Activated CD8-positive, alpha-beta memory T cell treated with anti-CD3 and anti-CD28 coated beads for 4 hours (primary cell): ENCODE data around the gene PDS5A.
"Not testable (repeated sequence)": the region's sequence is repeated elsewhere in the genome, so short reads cannot be mapped to it uniquely, and the experiment has no call there.

Experiments
- DNase-seq, 2 donors: peaks; one replicate each; pipeline ENCODE4 v3.0.0-alpha.2; 2020; ENCODE audit warnings: low read depth in 2 of 2

Gene PDS5A

DNA sequence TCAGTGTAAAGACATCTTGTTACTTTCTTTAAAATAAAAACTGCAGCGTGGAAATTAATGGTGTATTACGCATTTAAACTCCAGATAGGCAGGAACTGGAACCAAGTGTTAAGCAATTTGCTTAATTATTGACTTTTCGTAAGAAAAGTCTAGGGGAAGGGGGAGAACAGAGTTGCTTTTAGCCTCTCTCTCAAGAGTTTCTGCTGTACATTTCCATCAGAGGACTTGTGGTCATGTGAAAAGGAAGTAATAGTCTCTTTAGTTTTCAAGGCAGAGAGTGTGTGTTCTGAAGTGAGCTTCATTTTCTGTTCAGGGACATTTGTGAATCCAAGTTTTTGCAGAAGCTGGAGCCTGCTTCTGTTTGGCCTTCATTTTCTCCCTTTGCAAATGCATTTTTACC is 152.6 kb downstream of the PDS5A start:
- DNase-seq: no peak

DNA sequence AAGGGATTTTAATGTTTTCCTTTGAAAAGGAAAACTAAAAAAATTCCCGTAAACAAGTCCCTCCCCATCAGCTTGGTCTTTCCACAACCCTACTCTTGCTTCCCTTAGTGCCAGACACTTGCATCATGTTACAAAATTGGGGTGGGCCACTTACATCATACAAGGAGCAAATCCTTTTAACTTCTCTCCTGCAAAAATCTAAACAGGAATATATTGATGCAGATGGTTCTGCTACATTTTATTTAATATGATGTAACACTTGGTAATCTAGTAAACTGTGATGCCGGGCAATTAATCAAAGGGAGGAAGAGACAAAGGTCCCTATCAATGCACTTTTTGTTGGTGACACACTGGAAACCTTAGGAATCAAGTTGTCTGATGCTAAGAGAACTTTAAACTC is 154.5 kb downstream of the PDS5A start:
- DNase-seq: no peak

DNA sequence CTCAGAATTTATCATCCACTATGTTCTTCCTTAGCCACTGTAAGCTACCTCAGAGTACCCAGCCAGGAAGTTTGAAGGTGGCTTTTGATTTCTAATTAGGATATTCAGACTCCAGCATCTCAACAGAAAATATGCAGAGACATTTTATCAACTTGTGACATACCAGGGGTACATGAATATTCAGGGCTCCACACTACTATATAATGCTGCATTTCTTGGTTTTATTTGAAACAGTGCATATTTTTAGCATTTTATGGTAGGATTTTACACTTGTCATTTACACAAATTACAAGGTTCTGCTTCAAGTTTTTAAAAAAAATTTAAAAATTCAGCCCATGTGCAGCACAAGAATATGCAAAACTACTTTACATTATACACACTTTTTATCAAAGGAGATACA is 155.0 kb downstream of the PDS5A start:
- DNase-seq: no peak

DNA sequence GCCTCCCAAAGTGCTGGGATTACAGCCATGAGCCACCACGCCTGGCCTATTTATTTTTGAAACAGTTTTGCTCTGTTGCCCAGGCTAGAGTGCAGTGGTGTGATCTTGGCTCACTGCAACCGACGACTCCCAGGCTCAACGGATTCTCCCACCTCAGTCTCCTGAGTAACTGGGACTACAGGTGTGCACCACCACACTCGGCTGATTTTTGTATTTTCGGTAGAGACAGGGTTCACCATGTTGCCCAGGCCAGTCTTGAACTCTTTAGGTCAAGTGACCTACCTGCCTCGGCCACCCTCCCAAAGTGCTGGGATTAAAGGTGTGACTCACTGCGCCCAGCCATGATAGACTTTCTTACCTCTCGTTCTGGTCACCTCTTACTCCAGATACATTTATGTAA is 155.8 kb downstream of the PDS5A start:
- no peak for DNase-seq

DNA sequence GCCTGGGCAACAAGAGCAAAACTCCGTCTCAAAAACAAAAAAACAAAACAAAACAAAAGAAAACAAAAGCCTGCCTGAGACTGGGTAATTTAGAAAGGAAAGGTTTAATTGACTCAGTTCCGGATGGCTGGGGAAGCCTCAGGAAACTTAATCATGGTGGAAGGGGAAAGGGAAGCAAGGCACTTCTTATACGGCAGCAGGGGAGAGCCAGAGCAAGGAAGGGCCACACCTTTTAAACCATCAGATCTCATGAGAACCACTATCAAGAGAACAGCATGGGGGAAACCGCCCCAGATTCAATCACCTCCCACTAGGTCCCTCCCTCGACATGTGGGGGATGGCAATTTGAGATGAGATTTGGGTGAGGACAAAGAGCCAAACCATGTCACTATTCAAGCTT is 157.5 kb downstream of the PDS5A start:
- DNase-seq: no peak

DNA sequence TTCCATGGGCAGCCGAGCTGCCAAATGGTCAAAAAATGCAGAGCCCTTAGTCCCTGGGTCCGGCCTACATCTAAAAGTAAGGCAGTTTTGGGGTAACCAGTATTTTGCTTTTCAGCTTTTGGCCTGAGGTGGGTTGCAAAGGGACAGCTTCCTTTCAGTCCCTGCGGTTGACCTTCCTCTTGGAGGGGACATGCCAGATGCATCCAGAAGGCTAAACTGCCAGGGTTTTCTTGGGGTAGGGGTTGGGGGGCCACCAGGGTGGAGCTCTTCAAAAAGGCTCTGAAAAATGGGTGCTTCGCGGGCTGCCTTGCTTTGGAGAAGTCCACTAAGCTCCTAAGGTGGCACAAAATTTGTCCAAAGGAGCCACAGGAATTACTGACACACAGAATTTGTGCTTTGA is 159.1 kb downstream of the PDS5A start:
- no peak for DNase-seq

DNA sequence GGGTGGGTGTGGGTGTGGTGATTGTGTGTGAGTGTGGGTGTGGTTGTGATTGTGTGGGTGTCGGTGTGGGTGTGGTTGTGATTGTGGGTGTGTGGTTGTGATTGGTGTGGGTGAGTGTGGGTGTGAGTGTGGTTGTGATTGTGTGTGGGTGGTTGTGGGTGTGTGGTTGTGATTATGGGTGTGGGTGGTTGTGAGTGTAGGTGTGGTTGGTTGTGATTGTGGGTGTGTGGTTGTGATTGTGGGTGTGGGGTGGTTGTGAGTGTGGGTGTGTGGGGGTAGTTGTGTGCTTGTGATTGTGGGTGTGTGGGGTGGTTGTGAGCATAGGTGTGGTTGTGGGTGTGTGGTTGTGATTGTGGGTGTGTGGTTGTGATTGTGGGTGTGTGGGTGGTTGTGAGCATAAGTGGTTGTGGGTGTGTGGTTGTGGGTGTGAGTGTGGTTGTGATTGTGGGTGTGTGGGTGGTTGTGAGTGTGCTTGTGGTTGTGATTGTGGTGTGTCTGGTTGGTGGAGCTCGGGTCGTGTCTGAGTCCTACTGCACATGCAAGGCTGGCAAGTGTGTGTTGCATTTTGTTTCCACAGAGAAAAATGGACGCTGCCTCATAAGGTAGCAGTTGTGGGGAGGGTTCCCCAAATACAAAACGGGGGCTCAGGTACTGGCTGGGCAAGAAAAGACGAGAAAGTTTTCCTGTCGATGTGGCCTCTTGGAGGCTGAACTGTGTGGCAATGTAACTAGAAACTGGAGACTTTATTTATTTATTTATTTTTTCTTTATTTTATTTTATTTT is 163.1 kb downstream of the PDS5A start:
- DNase-seq: no peak

DNA sequence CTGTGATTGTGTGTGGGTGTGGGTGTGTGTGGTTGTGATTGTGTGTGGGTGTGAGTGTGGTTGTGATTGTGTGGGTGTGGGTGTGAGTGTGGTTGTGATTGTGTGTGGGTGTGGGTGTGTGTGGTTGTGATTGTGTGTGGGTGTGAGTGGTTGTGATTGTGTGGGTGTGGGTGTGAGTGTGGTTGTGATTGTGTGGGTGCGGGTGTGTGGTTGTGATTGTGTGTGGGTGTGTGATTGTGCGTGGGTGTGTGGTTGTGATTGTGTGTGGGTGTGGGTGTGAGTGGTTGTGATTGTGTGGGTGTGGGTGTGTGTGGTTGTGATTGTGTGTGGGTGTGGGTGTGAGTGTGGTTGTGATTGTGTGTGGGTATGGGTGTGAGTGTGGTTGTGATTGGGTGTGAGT is 163.9 kb downstream of the PDS5A start:
- not testable (repeated sequence) for DNase-seq

DNA sequence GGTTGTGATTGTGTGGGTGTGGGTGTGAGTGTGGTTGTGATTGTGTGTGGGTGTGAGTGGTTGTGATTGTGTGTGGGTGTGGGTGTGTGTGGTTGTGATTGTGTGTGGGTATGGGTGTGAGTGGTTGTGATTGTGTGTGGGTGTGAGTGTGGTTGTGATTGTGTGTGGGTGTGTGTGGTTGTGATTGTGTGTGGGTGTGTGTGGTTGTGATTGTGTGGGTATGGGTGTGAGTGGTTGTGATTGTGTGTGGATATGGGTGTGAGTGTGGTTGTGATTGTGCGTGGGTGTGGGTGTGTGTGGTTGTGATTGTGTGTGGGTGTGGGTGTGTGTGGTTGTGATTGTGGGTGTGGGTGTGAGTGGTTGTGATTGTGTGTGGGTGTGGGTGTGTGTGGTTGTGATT is 164.7 kb downstream of the PDS5A start:
- DNase-seq: not testable (repeated sequence)

DNA sequence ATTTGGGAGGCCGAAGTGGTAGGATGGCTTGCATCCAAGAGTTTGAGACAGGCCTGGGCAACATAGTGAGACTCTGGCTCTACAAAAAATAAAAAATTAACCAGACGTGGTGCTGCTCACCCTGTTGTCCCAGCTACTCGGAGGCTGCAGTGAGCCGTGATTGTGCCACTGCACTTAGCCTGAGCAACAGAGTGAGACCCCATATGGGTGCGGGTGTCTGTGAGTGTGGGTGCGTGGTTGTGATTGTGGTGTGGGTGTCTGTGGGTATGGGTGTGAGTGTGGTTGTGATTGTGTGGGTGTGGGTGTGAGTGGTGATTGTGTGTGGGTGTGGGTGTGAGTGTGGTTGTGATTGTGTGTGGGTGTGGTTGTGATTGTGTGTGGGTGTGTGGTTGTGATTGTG is 165.2 kb downstream of the PDS5A start:
- no peak for DNase-seq

DNA sequence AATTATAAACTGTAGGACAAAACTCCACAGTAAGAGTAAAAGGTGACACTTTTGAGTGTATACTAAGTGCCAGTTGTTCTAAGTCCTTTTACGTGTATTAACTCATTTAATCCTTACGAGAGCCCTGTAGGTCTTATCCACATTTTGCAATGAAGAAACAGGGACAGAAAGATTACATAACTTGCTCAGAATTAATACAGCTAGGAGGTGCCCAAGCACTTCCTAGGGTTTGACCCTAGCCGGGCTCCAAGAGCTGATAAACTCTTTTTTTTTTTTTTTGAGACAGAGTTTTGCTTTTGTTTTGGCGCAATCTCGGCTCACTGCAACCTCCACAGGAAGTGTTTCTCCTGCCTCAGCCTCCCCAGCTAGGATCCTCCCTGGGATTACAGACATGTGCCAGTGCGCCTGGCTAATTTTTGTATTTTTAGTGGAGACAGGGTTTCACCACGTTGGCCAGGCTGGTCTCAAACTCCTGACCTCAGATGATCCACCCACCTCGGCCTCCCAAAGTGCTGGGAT is 169.4 kb downstream of the PDS5A start:
- DNase-seq: no peak

DNA sequence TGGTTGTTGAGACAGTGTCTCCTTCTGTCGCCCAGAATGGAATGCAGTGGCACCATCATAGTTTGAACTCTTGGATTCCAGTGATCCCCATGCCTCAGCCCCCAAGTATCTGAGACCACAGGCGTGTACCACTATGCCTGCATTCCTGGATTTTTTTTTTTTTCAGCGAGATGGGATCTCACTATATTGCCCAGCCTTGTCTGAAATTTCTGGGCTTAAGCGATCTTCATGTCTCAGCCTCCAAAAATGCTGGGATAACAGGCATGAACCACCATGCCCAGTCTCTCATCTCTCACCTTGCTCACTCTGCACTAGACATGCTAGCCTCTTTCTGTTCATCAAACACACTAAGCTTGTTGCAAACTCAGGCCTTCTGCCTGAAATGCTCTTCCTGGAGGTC is 175.7 kb downstream of the PDS5A start:
- no peak for DNase-seq

DNA sequence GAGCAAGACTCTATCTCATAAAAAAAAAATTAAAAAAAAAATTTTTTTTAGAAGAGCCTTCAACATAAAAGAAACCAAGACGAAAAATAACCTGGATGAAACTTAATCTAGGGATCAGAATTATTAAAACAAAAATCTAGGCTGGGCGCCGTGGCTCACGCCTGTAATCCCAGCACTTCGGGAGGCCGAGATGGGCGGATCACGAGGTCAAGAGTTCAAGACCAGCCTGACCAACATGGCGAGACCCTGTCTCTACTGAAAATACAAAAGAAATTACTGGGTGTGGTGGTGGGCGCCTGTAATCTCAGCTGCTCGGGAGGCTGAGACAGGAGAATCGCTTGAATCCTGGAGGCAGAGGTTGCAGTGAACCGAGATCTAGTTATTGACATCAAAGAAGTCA is 184.7 kb downstream of the PDS5A start:
- not testable (repeated sequence) for DNase-seq

DNA sequence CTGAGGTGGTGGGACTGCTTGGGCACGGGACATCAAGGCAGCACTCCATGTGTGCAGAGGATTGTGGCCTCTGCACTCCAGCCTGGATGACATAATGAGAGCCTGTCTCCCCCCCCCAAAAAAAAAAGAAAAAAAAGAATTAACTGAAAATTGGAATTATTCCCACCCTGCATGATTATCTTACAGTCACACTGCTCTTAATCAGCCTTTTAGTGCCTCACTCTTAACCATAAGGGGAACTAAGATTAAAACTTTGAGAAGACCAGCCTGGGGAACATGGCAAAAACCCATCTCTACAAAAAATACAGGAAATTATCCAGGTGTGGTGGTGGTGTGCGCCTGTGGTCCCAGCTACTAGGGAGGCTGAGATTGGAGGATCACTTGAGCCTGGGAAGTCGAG is 185.2 kb downstream of the PDS5A start:
- no peak for DNase-seq

DNA sequence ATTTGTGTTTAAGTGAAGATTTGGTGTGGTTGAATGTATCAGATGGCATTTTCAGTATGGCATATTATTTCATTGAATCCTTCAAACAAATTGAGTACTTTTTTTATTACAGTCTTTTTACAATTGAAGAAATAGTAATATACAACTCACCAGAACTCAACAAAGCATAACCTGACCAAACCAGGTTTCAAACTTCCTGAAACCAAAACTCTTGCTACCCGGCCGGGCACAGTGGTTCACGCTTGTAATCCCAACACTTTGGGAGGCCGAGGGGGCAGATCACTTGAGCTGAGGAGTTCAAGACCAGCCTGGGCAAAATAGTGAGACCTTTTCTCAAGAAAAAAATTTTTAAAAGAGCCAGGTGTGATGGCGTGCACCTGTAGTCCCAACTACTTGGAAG is 185.6 kb downstream of the PDS5A start:
- no peak for DNase-seq

DNA sequence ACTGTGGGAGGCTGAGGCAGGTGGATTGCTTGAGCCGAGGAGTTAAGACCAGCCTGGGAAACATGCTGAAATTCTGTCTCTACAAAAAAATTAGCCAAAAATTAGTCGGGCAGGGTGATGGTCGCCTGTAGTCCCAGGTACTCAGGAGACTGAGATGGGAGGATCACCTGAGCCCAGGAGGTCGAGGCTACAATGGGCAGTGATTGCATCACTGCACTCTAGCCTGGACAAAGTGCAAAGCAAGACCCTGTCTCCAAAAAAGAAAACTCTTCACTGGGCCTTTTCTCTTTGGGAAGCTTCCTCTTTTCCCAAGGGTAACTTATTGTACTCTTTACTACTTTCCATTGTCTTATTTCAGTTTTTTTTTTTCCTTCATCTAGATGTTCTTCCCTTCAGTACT is 190.9 kb downstream of the PDS5A start:
- no peak for DNase-seq

DNA sequence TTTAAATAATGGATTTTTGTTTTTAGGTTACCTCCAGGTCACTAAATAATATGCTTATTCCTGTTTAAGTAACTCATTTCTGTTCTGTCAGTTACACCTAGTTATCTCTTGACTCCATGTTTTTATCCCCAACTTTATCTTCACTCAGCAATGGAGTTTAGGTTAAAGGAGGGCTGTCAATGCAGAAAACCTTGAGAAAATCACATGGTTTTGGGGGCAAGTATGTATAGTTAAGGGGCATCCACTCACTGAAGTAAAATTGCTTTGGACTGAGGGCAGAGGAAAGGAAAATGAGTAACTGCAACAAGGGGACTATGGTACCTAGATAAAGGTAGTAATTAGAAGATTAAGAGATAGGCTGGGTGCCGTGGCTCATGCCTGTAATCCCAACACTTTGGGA is 192.6 kb downstream of the PDS5A start:
- no peak for DNase-seq

DNA sequence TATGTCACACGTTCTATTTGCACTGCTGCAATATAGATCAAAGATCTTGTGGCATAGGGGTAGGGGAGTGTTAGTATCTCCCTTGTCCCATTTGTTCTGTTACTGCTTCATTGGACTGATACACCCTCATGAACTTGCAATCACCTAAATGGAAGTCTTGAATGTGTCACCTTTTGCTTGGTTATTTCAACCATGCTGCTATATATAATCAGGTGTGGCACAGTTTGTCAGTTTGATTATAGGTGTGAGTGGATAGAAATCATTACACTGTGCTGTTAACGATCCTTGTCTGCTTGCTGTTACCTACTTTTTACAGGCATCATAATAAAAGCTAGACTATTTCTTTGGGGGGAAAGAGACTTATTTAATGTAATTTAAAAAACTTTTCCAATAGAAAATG is 195.7 kb downstream of the PDS5A start:
- not testable (repeated sequence) for DNase-seq
